ENCODE results near the gene PAX7. TPM values are rescaled to one million over a fixed set of nuclear protein-coding genes. Genes with fewer than 3 reads are reported as not detected.

Gene PAX7
- total and polyA plus RNA-seq, 9 donors: not detected

- TF ChIP-seq POLR2A (IDR thresholded peaks at IDR 0.05) (no peak), CTCF (IDR thresholded peaks at IDR 0.05) (no peak), EP300 (IDR thresholded peaks at IDR 0.05) (no peak)
- DNase-seq: no peak
- Histone ChIP-seq H3K4me3 (no peak overlapping the region), H3K4me1 (ENCODE audit: insufficient read depth) (no peaks in the 10 kb centered on the region), H3K9me3 (no peaks in the 10 kb centered on the region), H3K27ac (no peak overlapping the region), H3K36me3 (no peaks in the 10 kb centered on the region), H3K27me3 (no peaks in the 10 kb centered on the region)
- WGBS, 3 donors: 79 to 89% (median 89%) methylated on average over 3 of the region's 3 CpGs
- intact Hi-C loops (cut with DNase I): no loop called here
These were observed 129.5 kb downstream of the PAX7 start for GRCh38 chr1:18760156-18760555.

GRCh38 chr1:18761948-18762840 is 131.5 kb downstream of the PAX7 start:
- WGBS, 3 donors: 62 to 71% (median 68%) methylated on average over 14 of the region's 14 CpGs
- Histone ChIP-seq H3K4me1 (ENCODE audit: insufficient read depth) (no peaks in the 10 kb centered on the region), H3K27me3 (no peaks in the 10 kb centered on the region), H3K9me3 (no peaks in the 10 kb centered on the region), H3K27ac (no peak overlapping the region), H3K4me3 (no peak overlapping the region), H3K36me3 (no peaks in the 10 kb centered on the region)
- TF ChIP-seq POLR2A (IDR thresholded peaks at IDR 0.05): no peak
- TF ChIP-seq EP300 (IDR thresholded peaks at IDR 0.05): no peak
- TF ChIP-seq CTCF (IDR thresholded peaks at IDR 0.05): no peak
- intact Hi-C loops (cut with DNase I): no loop called here
- DNase-seq: no peak

- 37 to 48% (median 42%) methylated on average over 7 of the region's 7 CpGs for WGBS, 3 donors
- H3K27me3 ChIP-seq: no peaks in the 10 kb centered on the region
These were observed 133.7 kb downstream of the PAX7 start for GRCh38 chr1:18764362-18764761.

GRCh38 chr1:18765725-18766124 is 135.1 kb downstream of the PAX7 start:
- no peak overlapping the region for H3K27ac ChIP-seq
- H3K27me3 ChIP-seq: no peaks in the 10 kb centered on the region
- TF ChIP-seq EP300 (IDR thresholded peaks at IDR 0.05) (no peak), CTCF (IDR thresholded peaks at IDR 0.05) (no peak), POLR2A (IDR thresholded peaks at IDR 0.05) (no peak)
- H3K4me3 ChIP-seq: no peak overlapping the region
- intact Hi-C loops (cut with DNase I): no loop called here
- no peak for DNase-seq
- 66 to 75% (median 73%) methylated on average over 7 of the region's 7 CpGs for WGBS, 3 donors
- no peaks in the 10 kb centered on the region for H3K4me1 ChIP-seq (ENCODE audit: insufficient read depth)
- no peaks in the 10 kb centered on the region for H3K36me3 ChIP-seq
- no peaks in the 10 kb centered on the region for H3K9me3 ChIP-seq

More at GRCh38 chr1:18764362-18764761, 133.7 kb downstream of the PAX7 start:
- DNase-seq: no peak
- Histone ChIP-seq H3K4me1 (ENCODE audit: insufficient read depth) (no peaks in the 10 kb centered on the region), H3K27ac (no peak overlapping the region), H3K9me3 (no peaks in the 10 kb centered on the region), H3K4me3 (no peak overlapping the region), H3K36me3 (no peaks in the 10 kb centered on the region)
- no peak for TF ChIP-seq CTCF (IDR thresholded peaks at IDR 0.05)
- TF ChIP-seq POLR2A (IDR thresholded peaks at IDR 0.05): no peak
- no peak for TF ChIP-seq EP300 (IDR thresholded peaks at IDR 0.05)
- intact Hi-C loops (cut with DNase I): no loop called here
